Thyroid gland (tissue), 4 donors: Measurements from ENCODE around the gene KIF1B.
"Not testable (repeated sequence)": the region's sequence is repeated elsewhere in the genome, so short reads cannot be mapped to it uniquely, and the experiment has no call there.

Source experiments
- CTCF ChIP-seq, 6 experiments: fragments of 200-600 bp in 3 of 6; fragments of 450-650 bp in 3 of 6; sonication (generic) in 3 of 6; IDR thresholded peaks; one replicate each; pipeline ENCODE4 v1.5.1; 2016 to 2019; ENCODE audit warnings: antibody characterized with exemption in 6 of 6, mild to moderate bottlenecking in 2 of 6, inconsistent platforms in 1 of 6, moderate library complexity in 1 of 6
- POLR2A ChIP-seq, 2 donors: fragments of 450-650 bp; IDR thresholded peaks; one replicate each; pipeline ENCODE4 v1.6.1; 2017; ENCODE audit warnings: antibody characterized with exemption in 2 of 2, mild to moderate bottlenecking in 2 of 2, moderate library complexity in 1 of 2

- not testable (repeated sequence) for TF ChIP-seq CTCF, POLR2A (IDR thresholded peaks at IDR 0.05)
Observed at GRCh38 chr1:10426535-10426848, 216.1 kb downstream of the KIF1B start.
